Vagina (tissue), 2 donors: ENCODE measurements around the gene C1QTNF8. TPM values are rescaled to one million over a fixed set of nuclear protein-coding genes. Genes with fewer than 3 reads are reported as not detected.

Source experiments
- DNase-seq, 2 donors: peaks; one replicate each; pipeline ENCODE4 v3.0.0-alpha.2; 2017; ENCODE audit errors: extremely low spot score in 2 of 2
- H3K27ac ChIP-seq: fragments of 200-600 bp; sonication (generic); one replicate; pipeline ENCODE4 v1.5.1; 2019
- H3K27me3 ChIP-seq: fragments of 200-600 bp; sonication (generic); one replicate; pipeline ENCODE4 v1.5.1; 2019
- H3K36me3 ChIP-seq, 2 donors: fragments of 200-600 bp; sonication (generic); one replicate each; pipeline ENCODE4 v1.5.1; 2017 to 2019
- H3K4me1 ChIP-seq: fragments of 200-600 bp; sonication (generic); one replicate; pipeline ENCODE4 v1.5.1; 2019
- H3K4me3 ChIP-seq, 2 donors: fragments of 200-600 bp; sonication (generic); 1 replicate in 1 of 2; 2 replicates in 1 of 2; pipeline ENCODE4 v1.5.1; 2016 to 2019
- H3K9me3 ChIP-seq: fragments of 200-600 bp; sonication (generic); one replicate; pipeline ENCODE4 v1.5.1; 2019
- CTCF ChIP-seq, 3 experiments: fragments of 450-650 bp in 2 of 3; fragments of 200-600 bp in 1 of 3; sonication (generic) in 1 of 3; IDR thresholded peaks; one replicate each; pipeline ENCODE4 v1.5.1; 2017 to 2019; ENCODE audit warnings: antibody characterized with exemption in 3 of 3, mild to moderate bottlenecking in 2 of 3, moderate library complexity in 2 of 3
- POLR2A ChIP-seq, 2 donors: fragments of 450-650 bp; IDR thresholded peaks; one replicate each; pipeline ENCODE4 v1.6.1; 2017; ENCODE audit warnings: antibody characterized with exemption in 2 of 2, mild to moderate bottlenecking in 2 of 2, moderate library complexity in 2 of 2
- POLR2AphosphoS5 ChIP-seq, 2 donors: sonication (generic); formaldehyde crosslinking; IDR thresholded peaks; one replicate each; pipeline ENCODE4 v1.9.0; 2017; ENCODE audit warnings: antibody characterized with exemption in 2 of 2, mild to moderate bottlenecking in 2 of 2, low read depth in 1 of 2; ENCODE audit not compliant: insufficient read depth in 1 of 2
- intact Hi-C: fragments of 100-400 bp; cut with DNase I; formaldehyde crosslinking; loops from one replicate; pipeline ENCODE4 v1.15.1; 2023
- total RNA-seq: library from RNA; depleted of rRNA; stranded (reverse); fragments of >200 nt; gene quantifications from one replicate; pipeline ENCODE4 v1.2.3, GENCODE V29; 2016

The C1QTNF8 gene
- total RNA-seq, 1 donor from 2014 or later: not detected

- H3K27ac ChIP-seq: no peak overlapping the region
- H3K36me3 ChIP-seq: no peaks in the 10 kb centered on the region
- TF ChIP-seq CTCF (IDR thresholded peaks at IDR 0.05) (no peak), POLR2A (IDR thresholded peaks at IDR 0.05) (no peak), POLR2AphosphoS5 (IDR thresholded peaks at IDR 0.05; ENCODE audit: insufficient read depth in 1 of 2, low read depth in 1 of 2) (no peak)
- no peak overlapping the region for H3K4me3 ChIP-seq
- H3K4me1 ChIP-seq: peaks cover 10% of the 10 kb centered on the region
- H3K27me3 ChIP-seq: no peaks in the 10 kb centered on the region
- no peak for DNase-seq
- intact Hi-C loops: loop anchor here (2.0 kb wide), 1 partner anchor 515 kb away; no protein-coding TSS in a partner anchor
- H3K9me3 ChIP-seq: no peaks in the 10 kb centered on the region
These were observed 22.3 kb downstream of the C1QTNF8 start for GRCh38 chr16:1073566-1074378.

- intact Hi-C loops: loop anchor here (2.0 kb wide), 1 partner anchor 514 kb away; no protein-coding TSS in a partner anchor
- TF ChIP-seq POLR2AphosphoS5 (IDR thresholded peaks at IDR 0.05; ENCODE audit: insufficient read depth in 1 of 2, low read depth in 1 of 2): no peak
- TF ChIP-seq POLR2A (IDR thresholded peaks at IDR 0.05): no peak
- TF ChIP-seq CTCF (IDR thresholded peaks at IDR 0.05): no peak
- H3K27me3 ChIP-seq: no peaks in the 10 kb centered on the region
These were observed 22.8 kb downstream of the C1QTNF8 start for GRCh38 chr16:1073262-1073558.

DNA sequence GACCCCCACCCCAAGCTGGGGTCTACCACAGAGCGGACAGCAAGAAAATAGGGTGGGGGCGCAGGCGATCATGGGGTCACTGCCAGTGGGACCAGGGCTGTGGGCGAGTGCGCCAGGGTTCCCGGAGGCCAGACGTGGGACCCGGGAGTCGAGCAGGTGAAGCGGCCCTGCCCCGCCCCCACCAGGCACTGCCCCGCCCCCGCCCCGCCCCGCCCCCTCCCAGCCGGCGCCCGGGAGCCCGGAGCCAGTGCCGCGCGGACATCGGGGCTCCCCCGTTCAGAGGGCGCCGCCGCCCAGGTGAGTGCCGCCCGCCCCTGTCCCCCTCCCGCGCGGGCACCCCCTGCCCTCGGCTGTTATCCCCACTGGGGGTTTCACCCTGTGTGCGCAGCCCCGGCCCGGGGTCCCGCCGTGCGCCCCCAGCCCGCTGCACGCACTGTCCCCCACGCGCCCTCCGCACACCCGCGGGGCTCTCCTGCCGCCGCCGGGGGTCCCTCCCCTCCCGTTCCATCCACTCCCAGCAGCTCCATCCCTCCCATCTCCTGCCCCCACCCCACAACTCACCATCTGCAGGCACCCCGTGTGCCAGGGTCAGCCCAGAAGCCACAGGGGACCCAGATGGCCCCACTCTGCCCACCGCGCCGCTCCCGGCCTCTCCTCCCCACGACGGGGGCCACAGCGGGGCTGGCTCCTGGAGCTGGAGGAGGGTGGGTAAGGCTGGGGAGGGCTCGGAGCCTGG lies 23.4 kb downstream of the C1QTNF8 start, which contains the start of gene SSTR5:
Gene SSTR5 (plus strand): TSS at position 222 of the 736 bp plus-strand sequence. CDS start 6,122 bp downstream, outside the sequence.
- intact Hi-C loops: loop anchor here (2.0 kb wide), 1 partner anchor 514 kb away; no protein-coding TSS in a partner anchor
- no peak for DNase-seq
- no peaks in the 10 kb centered on the region for H3K4me1 ChIP-seq
- TF ChIP-seq POLR2AphosphoS5 (IDR thresholded peaks at IDR 0.05; ENCODE audit: insufficient read depth in 1 of 2, low read depth in 1 of 2) (no peak), POLR2A (IDR thresholded peaks at IDR 0.05) (no peak), CTCF (IDR thresholded peaks at IDR 0.05) (no peak)
- H3K4me3 ChIP-seq: no peak within 1 kb of the TSS
- no peaks in the 10 kb centered on the region for H3K27me3 ChIP-seq
- no peaks in the 10 kb centered on the region for H3K9me3 ChIP-seq
- no peaks in the 10 kb centered on the region for H3K36me3 ChIP-seq
- H3K27ac ChIP-seq: no peak within 1 kb of the TSS

More at GRCh38 chr16:1073262-1073558, 22.8 kb downstream of the C1QTNF8 start:
- Histone ChIP-seq H3K4me3 (no peak overlapping the region), H3K36me3 (no peaks in the 10 kb centered on the region), H3K4me1 (peaks cover 4% of the 10 kb centered on the region), H3K9me3 (no peaks in the 10 kb centered on the region), H3K27ac (no peak overlapping the region)
- no peak for DNase-seq

DNA sequence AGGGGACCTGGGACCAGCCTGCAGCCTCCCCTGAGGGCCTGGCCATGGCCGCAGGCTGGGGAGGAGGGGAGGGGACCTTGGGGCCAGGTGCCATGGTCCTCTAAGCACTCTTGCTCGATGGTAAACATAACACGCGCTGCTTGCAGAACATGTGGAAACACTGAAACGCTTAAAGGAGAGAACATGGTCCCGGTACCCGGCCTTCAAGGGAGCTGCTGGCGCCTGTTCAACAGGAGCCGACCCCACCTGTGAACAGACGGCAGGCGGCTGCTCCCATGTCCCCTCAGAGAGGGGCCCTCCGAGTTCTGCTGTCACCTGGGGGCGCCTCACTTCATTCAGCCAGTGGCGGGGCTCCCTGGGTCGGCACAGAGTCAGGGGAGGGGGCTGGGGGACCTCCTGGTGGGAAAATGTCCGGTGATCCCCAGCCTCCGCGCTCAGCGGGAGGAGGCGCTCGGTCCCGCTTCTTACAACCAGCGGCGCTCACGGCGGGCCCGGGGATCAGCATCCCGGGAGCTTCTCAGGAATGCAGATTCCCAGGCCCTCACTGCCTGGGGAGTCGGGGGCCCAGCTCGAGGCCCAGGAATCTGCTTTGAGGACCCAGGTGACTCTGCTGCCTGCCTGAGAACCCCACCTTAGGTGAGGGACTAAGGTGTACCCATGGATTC lies 24.4 kb downstream of the C1QTNF8 start:
- intact Hi-C loops: loop anchor here (2.0 kb wide), 1 partner anchor 513 kb away; no protein-coding TSS in a partner anchor
- DNase-seq: no peak
- Histone ChIP-seq H3K9me3 (no peaks in the 10 kb centered on the region), H3K27ac (no peak overlapping the region), H3K4me3 (no peak overlapping the region), H3K4me1 (no peaks in the 10 kb centered on the region), H3K36me3 (no peaks in the 10 kb centered on the region), H3K27me3 (no peaks in the 10 kb centered on the region)
- TF ChIP-seq POLR2AphosphoS5 (IDR thresholded peaks at IDR 0.05; ENCODE audit: insufficient read depth in 1 of 2, low read depth in 1 of 2) (no peak), CTCF (IDR thresholded peaks at IDR 0.05) (no peak), POLR2A (IDR thresholded peaks at IDR 0.05) (no peak)
